HG03175 (cell line): Measurements from ENCODE around the gene CD9.
"Not testable (repeated sequence)": the region's sequence is repeated elsewhere in the genome, so short reads cannot be mapped to it uniquely, and the experiment has no call there.

Experiments used
- ATAC-seq: cut with Tn5 transposase; IDR thresholded peaks from one replicate; pipeline ENCODE4 v1.9.1; 2021; ENCODE audit warnings: mild to moderate bottlenecking, moderate library complexity; ENCODE audit not compliant: unreplicated experiment

Gene CD9

DNA sequence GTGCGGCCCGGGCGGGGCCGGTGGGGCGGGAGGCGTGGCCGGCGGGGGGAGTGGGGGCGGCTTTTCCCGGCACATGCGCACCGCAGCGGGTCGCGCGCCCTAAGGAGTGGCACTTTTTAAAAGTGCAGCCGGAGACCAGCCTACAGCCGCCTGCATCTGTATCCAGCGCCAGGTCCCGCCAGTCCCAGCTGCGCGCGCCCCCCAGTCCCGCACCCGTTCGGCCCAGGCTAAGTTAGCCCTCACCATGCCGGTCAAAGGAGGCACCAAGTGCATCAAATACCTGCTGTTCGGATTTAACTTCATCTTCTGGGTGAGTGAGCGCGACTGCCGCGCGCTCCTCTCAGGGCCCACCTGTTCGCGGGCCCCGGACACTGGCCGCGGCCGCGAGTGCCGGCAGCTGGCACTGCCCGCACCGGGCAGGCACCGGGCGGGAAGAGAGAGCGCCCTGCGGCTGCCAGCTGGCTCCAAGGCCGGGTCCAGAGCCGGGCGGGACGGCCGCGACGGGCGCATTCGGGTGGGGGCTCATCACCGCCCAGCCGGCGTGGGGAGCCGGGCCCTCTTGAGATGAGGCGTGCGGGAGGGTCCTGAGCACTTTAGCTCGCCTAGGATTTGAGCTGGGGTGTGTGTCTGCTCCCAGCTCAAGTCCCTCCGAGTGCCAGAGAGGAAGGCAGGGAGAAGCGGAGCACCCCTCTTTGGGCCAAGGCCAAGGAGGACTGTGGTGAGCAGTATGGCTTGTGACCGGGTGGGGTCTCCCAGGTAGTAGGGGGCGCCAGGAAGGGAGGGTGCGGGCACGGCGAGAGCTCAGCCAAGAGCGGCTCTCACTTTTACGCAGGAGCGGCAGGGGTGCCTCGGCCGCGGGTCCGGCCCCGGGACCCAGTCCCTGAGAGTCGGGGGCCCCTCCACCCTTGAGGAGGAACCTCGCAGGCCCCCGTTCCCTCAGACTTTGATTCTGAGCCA lies at the start of gene CD9:
Gene CD9 (plus strand): TSS at position 145 of the 957 bp plus-strand sequence. CDS start 100 bp downstream, at position 245.
- no peak for ATAC-seq

DNA sequence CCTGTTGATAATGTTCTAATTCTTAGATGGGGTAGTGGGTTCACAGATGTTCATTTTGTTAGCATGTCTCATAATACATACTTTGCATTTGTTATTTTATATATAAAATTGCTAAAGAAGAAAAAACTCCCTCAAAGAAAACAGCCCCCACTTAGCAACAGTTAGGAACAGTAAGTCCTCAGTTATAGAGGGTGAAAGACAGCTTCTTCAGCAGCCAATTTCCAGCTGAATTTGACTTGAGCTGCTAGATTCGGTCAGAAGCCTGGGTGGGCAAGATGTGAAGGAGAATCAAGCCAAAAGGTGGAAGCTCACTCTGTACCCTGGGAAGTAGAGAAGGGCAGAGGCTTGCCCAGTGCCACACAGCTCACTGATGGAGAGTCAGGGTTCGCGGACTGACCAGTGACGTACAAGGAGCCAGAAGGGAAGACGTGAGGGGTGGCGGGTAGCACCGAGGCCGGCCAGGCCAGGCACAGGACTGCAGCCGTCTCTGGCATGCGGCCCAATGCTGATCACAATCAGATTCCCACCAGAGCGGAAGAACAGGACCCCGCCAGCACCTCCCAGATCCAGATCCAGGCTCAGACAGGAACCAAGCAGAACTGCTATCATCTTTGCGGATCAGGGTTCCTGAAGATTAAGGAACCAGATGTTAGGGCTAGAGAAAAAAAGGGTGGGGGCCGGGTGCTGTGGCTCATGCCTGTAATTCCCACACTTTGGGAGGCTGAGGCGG lies 45.3 kb upstream of the CD9 start:
- ATAC-seq: no peak

GRCh38 chr12:6157482-6157881 lies 42.7 kb upstream of the CD9 start:
- no peak for ATAC-seq

- no peak for ATAC-seq
Measured at GRCh38 chr12:6158255-6158654, 41.9 kb upstream of the CD9 start.

GRCh38 chr12:6158749-6159148 lies 41.5 kb upstream of the CD9 start:
- ATAC-seq: no peak

- not testable (repeated sequence) for ATAC-seq
Measured at GRCh38 chr12:6159166-6160011, 40.8 kb upstream of the CD9 start.

DNA sequence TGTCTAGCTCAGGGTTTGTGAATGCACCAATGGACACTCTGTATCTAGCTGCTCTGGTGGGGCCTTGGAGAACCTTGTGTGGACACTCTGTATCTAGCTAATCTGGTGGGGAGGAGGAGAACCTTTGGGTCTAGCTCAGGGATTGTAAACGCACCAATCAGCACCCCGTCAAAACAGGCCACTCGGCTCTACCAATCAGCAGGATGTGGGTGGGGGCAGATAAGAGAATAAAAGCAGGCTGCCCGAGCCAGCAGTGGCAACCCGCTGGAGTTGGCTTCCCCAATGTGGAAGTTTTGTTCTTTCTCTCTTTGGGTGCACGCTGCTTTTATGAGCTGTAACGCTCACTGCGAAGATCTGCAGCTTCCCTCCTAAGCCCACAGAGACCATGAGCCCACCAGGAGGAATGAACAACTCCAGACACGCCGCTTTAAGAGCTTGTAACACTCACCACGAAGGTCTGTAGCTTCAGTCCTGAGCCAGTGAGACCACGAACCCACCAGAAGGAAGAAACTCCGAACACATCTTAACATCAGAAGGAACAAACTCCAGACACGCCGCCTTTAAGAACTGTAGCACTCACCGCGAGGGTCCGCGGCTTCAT lies 40.1 kb upstream of the CD9 start:
- not testable (repeated sequence) for ATAC-seq

DNA sequence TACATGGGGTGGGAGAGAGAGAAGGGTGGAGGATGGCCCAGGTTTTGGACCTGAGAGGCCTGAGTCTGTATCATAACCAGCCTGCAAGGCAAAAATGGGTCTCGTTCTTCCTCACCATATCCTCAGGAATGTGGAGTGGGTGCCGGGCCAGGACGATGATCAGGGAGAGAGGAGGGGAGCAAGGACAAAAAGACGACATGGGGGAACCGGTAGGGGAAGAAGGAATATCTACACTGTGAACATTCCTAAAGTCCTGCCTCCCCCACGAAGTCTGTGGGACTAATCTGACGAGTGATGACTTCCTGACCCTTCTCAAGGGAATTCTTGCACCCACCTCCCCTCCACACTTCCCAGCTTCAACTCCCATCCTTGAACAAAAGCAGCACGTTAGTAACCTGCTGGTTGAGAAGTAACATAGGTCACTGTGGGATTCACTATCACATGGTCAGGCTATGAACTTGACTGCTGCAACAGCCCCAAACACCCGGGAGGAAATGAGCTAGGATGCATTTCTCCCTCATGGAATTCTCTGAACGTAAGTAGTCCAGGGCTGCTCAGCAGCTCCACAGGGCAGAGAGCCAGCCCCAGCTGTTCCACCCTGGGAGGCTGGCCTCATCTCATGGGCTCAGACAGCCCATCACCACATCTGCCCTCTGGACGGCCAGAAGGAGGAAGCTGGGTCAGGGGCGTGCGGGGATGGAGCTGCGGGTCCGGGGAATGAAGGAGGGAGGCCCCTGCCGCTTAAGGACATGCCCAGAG lies 38.9 kb upstream of the CD9 start:
- ATAC-seq: no peak

GRCh38 chr12:6163416-6164060 lies 36.7 kb upstream of the CD9 start:
- ATAC-seq: no peak

- ATAC-seq: no peak
Measured at GRCh38 chr12:6165395-6165794, 34.8 kb upstream of the CD9 start.

GRCh38 chr12:6166808-6167207 lies 33.4 kb upstream of the CD9 start:
- no peak for ATAC-seq

GRCh38 chr12:6167327-6168280 lies 32.6 kb upstream of the CD9 start:
- peak; percentile 71 for ATAC-seq

DNA sequence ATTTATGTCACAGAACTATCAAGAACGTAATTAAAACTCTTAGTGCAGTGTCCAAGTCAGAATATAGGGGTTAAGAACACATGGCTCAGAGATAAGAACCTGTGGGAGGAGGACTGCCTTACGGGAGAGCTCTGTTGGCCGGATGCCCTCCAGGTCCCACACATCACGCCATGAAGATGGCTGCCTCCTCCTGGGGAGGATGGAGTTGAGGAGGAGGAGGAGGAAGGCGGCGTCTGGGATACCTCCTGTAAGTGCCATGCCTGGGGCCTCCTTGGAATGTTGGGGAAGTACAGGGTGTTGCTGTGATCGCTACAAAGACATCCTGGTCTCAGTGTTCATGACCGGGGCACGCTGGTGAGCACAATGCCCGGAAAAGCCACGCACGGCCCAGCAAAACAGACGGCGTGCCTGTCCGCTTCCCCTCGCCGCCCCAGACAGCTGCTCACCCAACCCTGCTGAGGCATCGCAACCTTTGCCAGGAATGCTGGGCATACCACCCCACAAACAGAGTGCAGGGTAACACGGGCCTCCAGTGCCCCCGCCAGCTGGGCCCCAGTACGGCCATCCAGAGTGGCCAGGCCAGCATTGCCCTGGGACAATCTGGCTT lies 28.7 kb upstream of the CD9 start:
- ATAC-seq: no peak

- ATAC-seq: no peak
Measured at GRCh38 chr12:6172086-6172485, 28.1 kb upstream of the CD9 start.

GRCh38 chr12:6172862-6173261 lies 27.3 kb upstream of the CD9 start:
- no peak for ATAC-seq

DNA sequence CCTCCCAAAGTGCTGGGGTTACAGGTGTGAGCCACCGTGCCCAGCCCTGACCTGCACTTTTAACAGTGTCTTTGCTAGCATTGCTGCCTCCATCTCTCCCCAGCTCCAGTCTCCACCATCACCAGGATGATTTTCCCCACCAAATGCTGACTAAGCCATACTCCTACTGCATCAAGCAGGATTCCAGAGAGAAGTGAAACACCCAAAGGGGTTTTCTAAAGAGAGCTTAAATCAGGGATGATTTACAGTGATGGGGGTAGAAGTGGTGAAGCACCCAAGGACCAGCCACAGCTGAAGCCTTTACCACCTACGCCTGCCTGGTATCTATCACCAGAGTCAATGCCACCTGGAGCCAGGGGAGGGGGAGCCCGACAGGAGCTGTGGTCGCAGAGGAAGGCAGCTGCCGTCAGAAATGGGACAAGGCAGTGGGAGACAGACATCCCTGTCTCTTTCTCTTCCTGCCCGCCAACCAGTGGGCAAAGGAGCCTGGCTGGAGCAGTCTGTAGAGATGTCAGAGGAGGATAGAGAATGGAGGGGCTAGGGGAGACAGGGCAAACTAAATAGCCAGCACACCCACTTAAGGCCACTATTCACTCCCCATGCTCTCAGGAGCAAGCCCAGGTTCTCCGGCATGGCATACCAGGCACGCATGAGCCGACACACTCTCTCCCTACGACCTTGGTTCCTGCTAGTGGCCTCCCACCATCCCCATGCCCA lies 22.4 kb upstream of the CD9 start:
- ATAC-seq: no peak
